ENCODE measurements around the gene TMEM131L.

TMEM131L gene

GRCh38 chr4:153616006-153616555 lies 149.9 kb downstream of the TMEM131L start:
- no peak for DNase-seq (ENCODE audit: low read depth in 2 of 2)

- no peak for DNase-seq (ENCODE audit: low read depth in 2 of 2)
Observed at GRCh38 chr4:153618833-153619232, 152.7 kb downstream of the TMEM131L start.

GRCh38 chr4:153619811-153620210 lies 153.7 kb downstream of the TMEM131L start:
- no peak for DNase-seq (ENCODE audit: low read depth in 2 of 2)

- no peak for DNase-seq (ENCODE audit: low read depth in 2 of 2)
Observed at GRCh38 chr4:153620352-153620751, 154.2 kb downstream of the TMEM131L start.

- DNase-seq (ENCODE audit: low read depth in 2 of 2) = no peak
Observed at GRCh38 chr4:153622093-153622492, 155.9 kb downstream of the TMEM131L start.

- DNase-seq (ENCODE audit: low read depth in 2 of 2) = no peak
Observed at GRCh38 chr4:153622778-153623240, 156.6 kb downstream of the TMEM131L start.

- DNase-seq (ENCODE audit: low read depth in 2 of 2) = no peak
Observed at GRCh38 chr4:153623491-153623890, 157.3 kb downstream of the TMEM131L start.

GRCh38 chr4:153628796-153629315 lies 162.7 kb downstream of the TMEM131L start:
- no peak for DNase-seq (ENCODE audit: low read depth in 2 of 2)

GRCh38 chr4:153629776-153630175 lies 163.6 kb downstream of the TMEM131L start:
- no peak for DNase-seq (ENCODE audit: low read depth in 2 of 2)

GRCh38 chr4:153634738-153635353 lies 168.7 kb downstream of the TMEM131L start:
- DNase-seq (ENCODE audit: low read depth in 2 of 2) = no peak

- DNase-seq (ENCODE audit: low read depth in 2 of 2) = no peak
Observed at GRCh38 chr4:153635846-153636245, 169.7 kb downstream of the TMEM131L start.

- DNase-seq (ENCODE audit: low read depth in 2 of 2) = no peak
Observed at GRCh38 chr4:153637201-153637600, 171.0 kb downstream of the TMEM131L start.

GRCh38 chr4:153638011-153638410 lies 171.9 kb downstream of the TMEM131L start:
- DNase-seq (ENCODE audit: low read depth in 2 of 2) = no peak

- no peak for DNase-seq (ENCODE audit: low read depth in 2 of 2)
Observed at GRCh38 chr4:153638999-153639398, 172.8 kb downstream of the TMEM131L start.

- no peak for DNase-seq (ENCODE audit: low read depth in 2 of 2)
Observed at GRCh38 chr4:153639833-153640802, 174.0 kb downstream of the TMEM131L start.

- DNase-seq (ENCODE audit: low read depth in 2 of 2) = no peak
Observed at GRCh38 chr4:153641532-153641931, 175.4 kb downstream of the TMEM131L start.

GRCh38 chr4:153643406-153644383 lies 177.5 kb downstream of the TMEM131L start:
- no peak for DNase-seq (ENCODE audit: low read depth in 2 of 2)

GRCh38 chr4:153645183-153645582 lies 179.0 kb downstream of the TMEM131L start:
- no peak for DNase-seq (ENCODE audit: low read depth in 2 of 2)

- DNase-seq (ENCODE audit: low read depth in 2 of 2) = no peak
Observed at GRCh38 chr4:153646261-153646660, 180.1 kb downstream of the TMEM131L start.

- no peak for DNase-seq (ENCODE audit: low read depth in 2 of 2)
Observed at GRCh38 chr4:153646978-153647377, 180.8 kb downstream of the TMEM131L start.

GRCh38 chr4:153647975-153648374 lies 181.8 kb downstream of the TMEM131L start:
- no peak for DNase-seq (ENCODE audit: low read depth in 2 of 2)

Measured in stimulated activated CD8-positive, alpha-beta memory T cell treated with anti-CD3 and anti-CD28 coated beads, Interleukin-2, amount 100 ng/mL, for 1 hour (primary cell).